HCT116 (cell line): ENCODE data around the gene DUSP16. TPM values are rescaled to one million over a fixed set of nuclear protein-coding genes. Genes with fewer than 3 reads are reported as not detected.
A peak's percentile ranks its signal among the peaks of the same experiment; 100 is the strongest.

Source experiments
- ATAC-seq: fragments of 200-7000 bp; cut with Tn5 transposase; 2 replicates; pipeline ENCODE4 v1.9.1; 2020; ENCODE audit warnings: mild to moderate bottlenecking, moderate library complexity
- BruUV-seq: library from RNA; stranded (reverse); fragments of 400-500 nt; replicated peaks from 2 replicates; lab custom pipeline; 2021; lab: Mats Ljungman, UMichigan
- CTCF ChIA-PET: fragments of 300-600 bp; sonication (Branson Sonifier 250); formaldehyde crosslinking; loops from one replicate; lab custom pipeline; 2021; ENCODE audit warnings: antibody characterized with exemption; lab: Charles Lee
- POLR2A ChIA-PET: fragments of 300-600, 350-600 bp; sonication (Branson Sonifier 250); formaldehyde crosslinking; loops from one replicate; lab custom pipeline; 2021; ENCODE audit warnings: antibody characterized with exemption; lab: Charles Lee
- RAD21 ChIA-PET, 2 experiments: fragments of 300-600 bp; sonication (Branson Sonifier 250); formaldehyde crosslinking; loops; one replicate each; lab custom pipeline; 2023; ENCODE audit warnings: low total read pairs in 2 of 2; ENCODE audit not compliant: uncharacterized antibody in 2 of 2, unreplicated experiment in 2 of 2, low non-redundant PET in 1 of 2; lab: Charles Lee
- DNase-seq: peaks from one replicate; pipeline ENCODE4 v3.0.0-alpha.2; 2010; ENCODE audit warnings: low read depth, low spot score
- H2AFZ ChIP-seq: fragments of 200-600 bp; shearing (Covaris generic), sonication (generic); 2 replicates; pipeline ENCODE4 v1.6.1; 2017; ENCODE audit warnings: low read depth, mixed run types, mixed read lengths, antibody characterized with exemption, low read length; ENCODE audit not compliant: poor library complexity, severe bottlenecking
- H3K27ac ChIP-seq: 2 replicates; pipeline ENCODE4 v1.5.1; 2012; ENCODE audit warnings: low read depth, low read length
- H3K27me3 ChIP-seq: fragments of 200-600 bp; sonication (generic); 2 replicates; pipeline ENCODE4 v1.6.1; 2016; ENCODE audit warnings: mixed run types, low read length, mixed read lengths; ENCODE audit not compliant: insufficient read depth
- H3K36me3 ChIP-seq, 2 experiments: fragments of 200-500 bp in 1 of 2; fragments of 200-600 bp in 1 of 2; sonication (Bioruptor generic) in 1 of 2; sonication (generic) in 1 of 2; 2 replicates each; pipeline versions ENCODE4 v1.5.1 to v1.6.1; 2014 to 2016; ENCODE audit warnings: low read length in 2 of 2, inconsistent platforms in 1 of 2, mixed read lengths in 1 of 2, mixed run types in 1 of 2; ENCODE audit not compliant: insufficient read depth in 2 of 2, control insufficient read depth in 1 of 2
- H3K4me1 ChIP-seq, 2 experiments: fragments of 200-600 bp in 1 of 2; sonication (generic) in 1 of 2; 2 replicates each; pipeline versions ENCODE4 v1.5.1 to v1.6.1; 2012 to 2017; ENCODE audit warnings: low read length in 2 of 2, inconsistent platforms in 1 of 2, mild to moderate bottlenecking in 1 of 2, mixed read lengths in 1 of 2, mixed run types in 1 of 2, moderate library complexity in 1 of 2; ENCODE audit not compliant: insufficient read depth in 2 of 2, control insufficient read depth in 1 of 2
- H3K4me2 ChIP-seq: fragments of 200-600 bp; sonication (generic); 2 replicates; pipeline ENCODE4 v1.6.1; 2017; ENCODE audit warnings: mixed run types, low read length, mixed read lengths
- H3K4me3 ChIP-seq, 2 experiments: fragments of 200-600 bp in 1 of 2; sonication (generic) in 1 of 2; replicated peaks in 1 of 2; 2 replicates each; pipeline ENCODE4 v1.5.1; 2011 to 2016; ENCODE audit warnings: low read length in 2 of 2, control low read depth in 1 of 2, low read depth in 1 of 2, mild to moderate bottlenecking in 1 of 2, mixed read lengths in 1 of 2, mixed run types in 1 of 2
- H3K79me2 ChIP-seq: fragments of 200-600 bp; sonication (generic); 2 replicates; pipeline ENCODE4 v1.6.1; 2017; ENCODE audit warnings: mild to moderate bottlenecking, mixed run types, low read length, moderate library complexity, mixed read lengths; ENCODE audit not compliant: insufficient read depth
- H3K9ac ChIP-seq: fragments of 200-600 bp; sonication (generic); 2 replicates; pipeline ENCODE4 v1.6.1; 2016; ENCODE audit warnings: low read length, mixed read lengths
- H3K9me2 ChIP-seq: fragments of 200-600 bp; sonication (generic), shearing (Covaris generic); 2 replicates; pipeline ENCODE4 v1.6.1; 2017; ENCODE audit warnings: mixed run types, mild to moderate bottlenecking, moderate library complexity; ENCODE audit not compliant: insufficient read depth
- H3K9me3 ChIP-seq, 2 experiments: fragments of 200-500 bp in 1 of 2; fragments of 200-600 bp in 1 of 2; sonication (Bioruptor generic) in 1 of 2; sonication (generic) in 1 of 2; 2 replicates each; pipeline ENCODE4 v1.6.1; 2014 to 2017; ENCODE audit warnings: low read length in 2 of 2, mixed read lengths in 2 of 2, inconsistent platforms in 1 of 2, low read depth in 1 of 2, mild to moderate bottlenecking in 1 of 2, mixed run types in 1 of 2, moderate library complexity in 1 of 2; ENCODE audit not compliant: control insufficient read depth in 1 of 2, insufficient read depth in 1 of 2
- H4K20me1 ChIP-seq: fragments of 200-600 bp; sonication (generic), shearing (Covaris generic); 2 replicates; pipeline ENCODE4 v1.6.1; 2017; ENCODE audit warnings: mixed run types, mild to moderate bottlenecking, moderate library complexity; ENCODE audit not compliant: insufficient read depth
- ATF3 ChIP-seq: IDR thresholded peaks from 2 replicates; pipeline ENCODE4 v1.6.1; 2012
- CBX3 ChIP-seq: IDR thresholded peaks from 2 replicates; pipeline ENCODE4 v1.6.1; 2012; ENCODE audit warnings: low read depth
- CEBPB ChIP-seq: IDR thresholded peaks from 2 replicates; pipeline ENCODE4 v1.6.1; 2012; ENCODE audit warnings: low read depth
- EGR1 ChIP-seq: IDR thresholded peaks from 2 replicates; pipeline ENCODE4 v1.6.1; 2012; ENCODE audit warnings: low read depth
- ELF1 ChIP-seq: IDR thresholded peaks from 2 replicates; pipeline ENCODE4 v1.6.1; 2012; ENCODE audit warnings: low read depth, borderline replicate concordance
- EZH2 ChIP-seq: fragments of 200-600 bp; sonication (generic); IDR thresholded peaks from 2 replicates; pipeline ENCODE4 v1.6.1; 2017; ENCODE audit warnings: antibody characterized with exemption, mixed run types
- EZH2phosphoT487 ChIP-seq: fragments of 200-600 bp; IDR thresholded peaks from 2 replicates; pipeline ENCODE4 v1.6.1; 2018; ENCODE audit warnings: antibody characterized with exemption, borderline replicate concordance
- JUND ChIP-seq: IDR thresholded peaks from 2 replicates; pipeline ENCODE4 v1.6.1; 2012
- POLR2AphosphoS5 ChIP-seq: IDR thresholded peaks from 2 replicates; pipeline ENCODE4 v1.6.1; 2011; ENCODE audit warnings: mild to moderate bottlenecking, low read depth, low read length, moderate library complexity
- RAD21 ChIP-seq: IDR thresholded peaks from 2 replicates; pipeline ENCODE4 v1.6.1; 2012; ENCODE audit warnings: low read depth, mild to moderate bottlenecking
- REST ChIP-seq: IDR thresholded peaks from 2 replicates; pipeline ENCODE4 v1.6.1; 2012; ENCODE audit warnings: low read depth
- SP1 ChIP-seq: IDR thresholded peaks from 2 replicates; pipeline ENCODE4 v1.6.1; 2012; ENCODE audit warnings: low read depth
- TCF7L2 ChIP-seq: IDR thresholded peaks from 2 replicates; pipeline ENCODE4 v1.7.0; 2011; ENCODE audit warnings: borderline replicate concordance, inconsistent platforms; ENCODE audit not compliant: insufficient read depth, insufficient read length; ENCODE audit errors: extremely low read depth
- ZBTB33 ChIP-seq: IDR thresholded peaks from 2 replicates; pipeline ENCODE4 v1.6.1; 2011; ENCODE audit warnings: mild to moderate bottlenecking, low read length, moderate library complexity; ENCODE audit not compliant: insufficient replicate concordance; ENCODE audit errors: extremely low read depth
- ZNF274 ChIP-seq: fragments of 200-500 bp; sonication (Bioruptor generic); IDR thresholded peaks from 2 replicates; pipeline ENCODE4 v1.6.1; 2014; ENCODE audit warnings: mild to moderate bottlenecking, low read depth, low read length, inconsistent platforms
- intact Hi-C: fragments of 100-400 bp; cut with micrococcal nuclease; formaldehyde crosslinking; loops from 2 replicates; pipeline ENCODE4 v1.10.0; 2022
- total RNA-seq: library from RNA; stranded (reverse); gene quantifications from one replicate; pipeline ENCODE4 v1.2.1, GENCODE V29; 2021; ENCODE audit not compliant: unreplicated experiment

DUSP16 gene
- total RNA-seq, 1 experiment from 2014 or later, result 13.4 TPM

- ATAC-seq, result no peak
- DNase-seq, result no peak
- Histone ChIP-seq H3K27ac (no peak overlapping the region), H3K79me2 (no peaks in the 10 kb centered on the region), H3K36me3 (0 out of 4 replicates have a peak, but pooled peaks cover 0 to 6% of the 10 kb centered on the region in 2 experiments), H4K20me1 (no peaks in the 10 kb centered on the region), H3K9ac (no peak overlapping the region), H3K4me1 (no peaks in the 10 kb centered on the region), H2AFZ (no peak overlapping the region), H3K4me3 (no peak overlapping the region), H3K4me2 (no peak overlapping the region), H3K9me3 (no peaks in the 10 kb centered on the region), H3K9me2 (no peaks in the 10 kb centered on the region), H3K27me3 (no peaks in the 10 kb centered on the region)
- intact Hi-C loops, result no loop called here
- POLR2A ChIA-PET, result no interaction called here
- BruUV-seq, result TSS peak; percentile 25
- CTCF ChIA-PET, result no interaction called here
- RAD21 ChIA-PET, result no interaction called here
- TF ChIP-seq EZH2phosphoT487 (no peak), SP1 (no peak), REST (no peak), TCF7L2 (no peak), RAD21 (no peak), ZBTB33 (no peak), CEBPB (no peak), EZH2 (no peak), ATF3 (no peak), JUND (no peak), EGR1 (no peak), CBX3 (no peak), ELF1 (no peak), ZNF274 (no peak), POLR2AphosphoS5 (no peak)
Measured at GRCh38 chr12:12474471-12474928, 88.2 kb downstream of the DUSP16 start.
